Measurements from ENCODE around the gene METRN. TPM values are rescaled to one million over a fixed set of nuclear protein-coding genes. Genes with fewer than 3 reads are reported as not detected.

Gene METRN
- total and polyA plus RNA-seq, 2 of the 4 experiments (the other 2 are of a cell fraction), result 6.1 to 48.2 TPM

GRCh38 chr16:689175-689897 is 25.6 kb upstream of the METRN start:
- in situ Hi-C loops (cut with MboI; ENCODE audit: low sequenced_read_pairs), result no loop called here
- Histone ChIP-seq H2AK5ac (ENCODE audit: low read depth, low read length) (peak overlapping the region; percentile 62), H2AFZ (replicated peaks; ENCODE audit: low read length, poor library complexity) (peak overlapping the region; percentile 96), H2AK9ac (replicated peaks; ENCODE audit: low read depth, low read length, poor library complexity) (peak overlapping the region; percentile 48), H4K91ac (ENCODE audit: insufficient read depth, low read depth, low read length) (no peak overlapping the region), H4K20me1 (ENCODE audit: insufficient read depth, low read length) (no peaks in the 10 kb centered on the region; the same call in 1 of the 2 replicates), H2BK15ac (ENCODE audit: low read depth, low read length) (no peak overlapping the region), H3K27me3 (ENCODE audit: control insufficient read depth, insufficient read depth, low read length) (peaks cover 22% of the 10 kb centered on the region), H3K9ac (ENCODE audit: low read depth, low read length) (peak overlapping the region; percentile 84), H3K79me1 (ENCODE audit: low read depth in 1 of 2, low read length in 2 of 2) (peaks cover 9 to 31% of the 10 kb centered on the region in 2 experiments; a peak in 3 of 4 replicates), H3K23ac (ENCODE audit: low read depth, low read length) (no peak overlapping the region), H2BK5ac (ENCODE audit: low read depth, low read length, poor library complexity, severe bottlenecking) (no peak overlapping the region), H4K5ac (ENCODE audit: low read depth, low read length) (peak overlapping the region; percentile 73), H2BK120ac (ENCODE audit: low read depth, low read length) (no peak overlapping the region), H3K18ac (ENCODE audit: low read depth, low read length) (no peak overlapping the region), H3K9me1 (ENCODE audit: insufficient read depth, low read length) (peaks cover 7% of the 10 kb centered on the region), H3K4me3 (ENCODE audit: insufficient read depth, low read depth, low read length) (peak overlapping the region; percentile 92), H3K4me1 (ENCODE audit: control insufficient read depth, insufficient read depth, low read length) (peaks cover 12% of the 10 kb centered on the region), H2BK20ac (ENCODE audit: low read depth, low read length) (no peak overlapping the region), H3K27ac (ENCODE audit: insufficient read depth, low read length) (peak overlapping the region; percentile 86), H3K4me2 (ENCODE audit: low read depth, low read length) (peak overlapping the region; percentile 97), H3K4ac (ENCODE audit: low read depth, low read length) (peak overlapping the region; percentile 48), H3K56ac (ENCODE audit: extremely low read depth, insufficient read depth, low read length) (no peak overlapping the region; the same call in 1 of the 2 replicates), H3K9me3 (ENCODE audit: control insufficient read depth, insufficient read depth, low read length) (no peaks in the 10 kb centered on the region; the same call in 1 of the 2 replicates), H4K8ac (ENCODE audit: low read depth in 2 of 2, low read length in 2 of 2) (peak overlapping the region; percentile 68 to 84), H3K36me3 (ENCODE audit: control insufficient read depth, insufficient read depth, low read length) (peaks cover 22% of the 10 kb centered on the region), H3K14ac (replicated peaks; ENCODE audit: low read depth, low read length) (0 out of 2 replicates have a peak overlapping the region, but pooled peaks have one; percentile 16)
- DNase-seq, result no peak
- ATAC-seq (ENCODE audit: low read depth), result no peak; the same call in 1 of the 2 replicates
- BruUV-seq (replicated peaks), result no TSS peak
- ChIA-PET POLR2A (ENCODE audit: unreplicated experiment) (no interaction called here), CTCF (no interaction called here)
- WGBS, 2 experiments (ENCODE audit: extremely low coverage in 2 of 2, insufficient read length in 1 of 2), result 88% methylated on average over 18 of the region's 26 CpGs; no CpG with 5 or more reads in 1 of the 2 experiments
- intact Hi-C loops (cut with micrococcal nuclease), result no loop called here
- dilution Hi-C loops (cut with HindIII; ENCODE audit: low sequenced_read_pairs, unreplicated experiment), result no loop called here
- TF ChIP-seq CTCF (conservative IDR thresholded peaks at IDR 0.05; ENCODE audit: low read depth, low read length) (no peak), BHLHE40 (IDR thresholded peaks at IDR 0.05; ENCODE audit: low read depth, low read length) (no peak), POLR2A (IDR thresholded peaks at IDR 0.05; ENCODE audit: low read depth, low read length) (no peak), RCOR1 (IDR thresholded peaks at IDR 0.05; ENCODE audit: insufficient replicate concordance, low read length) (no peak), CEBPB (IDR thresholded peaks at IDR 0.05; ENCODE audit: low read depth, low read length) (no peak), FOS (IDR thresholded peaks at IDR 0.05; ENCODE audit: low read depth, low read length) (no peak), MAZ (IDR thresholded peaks at IDR 0.05; ENCODE audit: borderline replicate concordance, low read depth, low read length) (no peak), CHD1 (IDR thresholded peaks at IDR 0.05; ENCODE audit: low read depth, low read length) (no peak), SMC3 (IDR thresholded peaks at IDR 0.05; ENCODE audit: low read depth, low read length) (no peak), MXI1 (IDR thresholded peaks at IDR 0.05; ENCODE audit: borderline replicate concordance, low read depth, low read length) (no peak), MAFK (IDR thresholded peaks at IDR 0.05; ENCODE audit: low read depth, low read length) (no peak), NFE2L2 (IDR thresholded peaks at IDR 0.05; ENCODE audit: low read depth, low read length) (no peak), RAD21 (IDR thresholded peaks at IDR 0.05; ENCODE audit: low read length) (no peak), RFX5 (IDR thresholded peaks at IDR 0.05; ENCODE audit: low read depth, low read length) (no peak), ELK1 (IDR thresholded peaks at IDR 0.05; ENCODE audit: borderline replicate concordance, low read depth, low read length) (no peak)
